IMR-90 (cell line): ENCODE measurements around the gene CTBP2.

ENCODE experiments used
- CTCF ChIP-seq: conservative IDR thresholded peaks from 2 replicates; pipeline ENCODE4 v1.5.1; 2012; ENCODE audit warnings: mild to moderate bottlenecking, low read depth, low read length, improper control_type of control experiment
- POLR2A ChIP-seq: IDR thresholded peaks from 2 replicates; pipeline ENCODE4 v1.6.1; 2012; ENCODE audit warnings: mild to moderate bottlenecking, low read depth, low read length
- RCOR1 ChIP-seq: IDR thresholded peaks from 2 replicates; pipeline ENCODE4 v1.6.1; 2012; ENCODE audit warnings: mild to moderate bottlenecking, low read length, improper control_type of control experiment; ENCODE audit not compliant: insufficient replicate concordance

DNA sequence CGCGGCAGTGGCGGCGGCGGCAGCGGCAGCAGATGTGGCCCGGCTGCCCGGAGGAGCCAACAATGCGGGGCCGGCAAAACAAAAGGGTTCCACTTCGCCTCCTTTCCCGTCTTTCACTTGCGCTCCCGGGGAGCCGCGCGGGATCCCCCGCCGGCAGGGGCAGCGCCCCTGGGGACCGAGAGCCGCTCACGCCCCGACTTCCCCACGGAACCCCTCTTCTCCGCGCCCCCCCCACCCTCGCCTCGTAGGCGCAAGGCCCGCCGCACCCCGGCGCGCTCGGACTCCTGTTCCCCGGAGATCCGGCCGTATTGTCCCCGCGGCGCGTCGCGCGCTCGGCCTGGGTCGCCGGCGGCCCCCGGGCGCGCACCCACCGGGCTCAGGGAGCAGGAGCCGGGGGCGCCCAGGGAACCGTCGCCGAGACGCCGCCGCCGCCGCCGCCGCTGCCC is 854 bp downstream of the CTBP2 start:
- TF ChIP-seq RCOR1 (no peak), CTCF (no peak), POLR2A (no peak)
